HG02973 (cell line): ENCODE results near the gene ZNF667.
A peak's percentile ranks its signal among the peaks of the same experiment; 100 is the strongest.

ENCODE experiments used
- ATAC-seq: cut with Tn5 transposase; IDR thresholded peaks from one replicate; pipeline ENCODE4 v1.9.1; 2021; ENCODE audit warnings: moderate library complexity; ENCODE audit not compliant: unreplicated experiment

Gene ZNF667

DNA sequence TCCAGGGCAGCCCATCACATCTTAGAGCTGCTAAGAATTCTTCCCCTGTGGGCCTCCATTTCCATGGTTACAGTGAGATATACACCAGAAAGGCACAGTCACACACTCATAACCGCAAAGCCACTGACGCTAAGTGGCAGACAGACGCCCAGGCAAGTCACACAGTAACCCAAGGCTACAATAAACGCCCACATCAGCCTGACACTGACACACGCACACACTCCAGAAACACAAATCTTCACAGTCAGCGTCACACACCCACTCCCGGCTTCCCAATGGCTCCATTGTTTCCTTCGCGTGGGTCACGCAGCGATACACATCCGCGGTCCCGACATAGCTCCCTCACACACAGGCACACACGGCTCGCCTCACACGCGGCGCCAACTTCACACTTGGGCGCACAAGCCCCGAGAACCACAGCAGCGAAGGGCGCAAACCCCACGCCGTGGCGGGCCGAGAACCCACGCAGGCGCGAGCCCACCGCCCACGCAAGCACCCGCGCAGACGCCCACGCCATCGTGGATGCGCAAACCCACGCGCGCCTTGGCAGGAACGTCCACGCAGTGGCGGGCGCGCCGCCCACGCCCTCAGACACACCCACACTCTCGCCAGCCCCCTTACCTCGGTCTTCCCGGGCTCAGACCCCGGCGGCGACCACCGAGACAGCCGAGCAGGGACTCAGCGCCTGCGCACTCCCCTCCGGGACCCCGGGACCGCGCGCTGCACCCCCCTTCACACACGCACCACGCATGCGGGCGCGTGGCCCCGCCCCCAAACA lies at the start of gene ZNF667:
Gene ZNF667, minus strand, starts transcription at position 695 of the 778 bp plus-strand sequence. CDS start 14,975 bp downstream, outside the sequence.
- no peak for ATAC-seq

DNA sequence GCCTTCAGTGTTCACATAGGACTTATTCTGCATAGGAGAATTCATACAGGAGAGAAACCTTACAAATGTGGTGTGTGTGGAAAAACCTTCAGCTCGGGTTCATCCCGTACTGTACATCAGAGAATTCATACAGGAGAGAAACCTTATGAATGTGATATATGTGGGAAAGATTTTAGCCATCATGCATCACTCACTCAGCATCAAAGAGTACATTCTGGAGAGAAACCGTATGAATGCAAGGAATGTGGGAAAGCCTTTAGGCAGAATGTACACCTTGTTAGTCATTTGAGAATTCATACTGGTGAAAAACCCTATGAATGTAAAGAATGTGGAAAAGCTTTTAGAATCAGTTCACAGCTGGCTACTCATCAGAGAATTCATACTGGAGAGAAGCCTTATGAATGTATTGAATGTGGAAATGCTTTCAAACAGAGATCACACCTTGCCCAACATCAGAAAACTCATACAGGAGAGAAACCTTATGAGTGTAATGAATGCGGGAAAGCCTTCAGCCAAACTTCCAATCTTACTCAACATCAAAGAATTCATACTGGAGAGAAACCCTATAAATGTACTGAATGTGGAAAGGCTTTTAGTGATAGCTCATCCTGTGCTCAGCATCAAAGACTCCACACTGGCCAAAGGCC lies 48.2 kb upstream of the ZNF667 start:
- no peak for ATAC-seq

DNA sequence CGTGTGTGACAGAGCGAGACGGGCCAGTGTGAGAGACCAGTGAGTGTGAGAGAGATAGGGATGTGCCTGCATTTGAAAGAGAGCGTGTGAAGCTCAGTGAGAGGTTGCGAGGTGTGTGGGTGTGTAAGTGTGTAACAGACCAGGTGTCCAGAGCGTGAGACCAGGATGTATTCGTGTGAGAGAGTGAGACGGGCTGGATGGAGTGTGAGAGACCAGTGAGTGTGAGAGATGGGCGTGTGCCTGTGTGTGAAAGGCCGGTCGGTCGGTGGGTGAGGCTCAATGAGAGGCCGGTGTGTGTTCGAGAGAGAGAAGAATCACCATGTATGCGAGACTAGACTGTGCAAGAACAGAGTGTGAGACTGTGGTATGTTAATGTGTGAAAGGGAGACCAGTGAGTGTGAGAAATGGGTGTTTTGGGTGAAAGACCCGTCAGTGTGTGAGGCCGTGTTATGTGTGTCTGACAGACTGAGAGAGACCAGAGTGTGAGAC lies 31.2 kb upstream of the ZNF667 start:
- ATAC-seq = no peak

DNA sequence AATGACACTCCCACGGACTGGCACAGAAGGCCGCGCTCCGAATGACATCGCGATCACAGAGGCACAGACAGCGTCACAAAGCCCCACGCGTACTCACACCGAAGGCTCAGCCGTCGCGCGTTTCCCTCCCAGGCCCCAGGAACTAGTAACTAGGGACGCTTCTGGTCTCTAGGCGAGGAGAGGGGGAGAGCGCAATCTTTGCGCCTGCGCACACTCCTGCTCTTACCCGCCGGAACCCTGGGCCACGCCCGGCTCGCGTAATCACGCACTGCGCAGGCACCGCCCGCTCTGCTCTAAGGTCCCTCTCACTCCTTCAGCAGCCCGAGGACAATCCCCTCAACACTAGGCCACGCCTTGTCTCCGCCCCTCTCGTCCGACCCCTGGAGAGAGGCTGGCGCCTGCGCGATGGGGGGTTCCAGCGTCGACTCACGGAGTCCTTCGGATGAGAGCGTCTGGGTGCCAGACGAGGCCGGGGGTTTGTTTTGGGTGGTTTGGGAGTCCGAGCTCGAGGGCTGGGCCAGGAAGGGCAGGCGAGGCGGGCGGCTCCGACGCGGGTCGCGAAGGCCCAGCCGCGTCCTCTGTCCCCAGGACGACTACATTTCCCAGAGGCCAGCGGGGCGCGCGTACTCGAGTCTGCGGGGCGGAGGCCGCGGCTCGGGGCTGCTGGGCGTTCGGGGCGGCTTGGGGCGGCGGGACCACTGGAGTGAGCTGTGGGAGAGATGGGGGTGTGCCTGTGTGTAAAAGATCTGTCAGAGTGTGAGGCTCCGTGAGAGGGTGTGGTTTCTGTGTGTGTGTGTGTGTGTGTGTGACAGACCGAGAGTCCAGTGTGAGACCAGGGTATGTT lies 30.5 kb upstream of the ZNF667 start, which contains the start of gene ZNF471:
Gene ZNF471, plus strand, starts transcription at position 410 of the 844 bp plus-strand sequence. CDS start 3,717 bp downstream, outside the sequence.
- no peak for ATAC-seq

DNA sequence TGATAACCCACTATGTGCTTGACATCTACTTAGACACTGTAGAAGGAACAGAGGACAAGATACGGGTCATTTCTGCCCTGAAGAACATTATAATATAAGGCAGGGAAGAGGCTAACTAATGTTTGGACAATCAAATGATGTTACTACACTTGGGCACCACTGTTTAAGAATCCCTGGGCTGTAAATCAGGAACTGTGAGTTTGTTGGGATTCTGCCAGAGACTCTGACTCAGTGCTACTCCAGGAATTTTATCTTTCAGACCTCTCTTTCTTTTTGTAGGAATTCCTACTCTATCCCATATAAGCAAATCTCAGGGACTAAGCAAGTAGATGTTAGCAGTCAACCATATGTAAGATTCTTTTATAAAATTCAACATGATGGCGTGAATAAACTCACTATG lies 27.4 kb upstream of the ZNF667 start:
- no peak for ATAC-seq

DNA sequence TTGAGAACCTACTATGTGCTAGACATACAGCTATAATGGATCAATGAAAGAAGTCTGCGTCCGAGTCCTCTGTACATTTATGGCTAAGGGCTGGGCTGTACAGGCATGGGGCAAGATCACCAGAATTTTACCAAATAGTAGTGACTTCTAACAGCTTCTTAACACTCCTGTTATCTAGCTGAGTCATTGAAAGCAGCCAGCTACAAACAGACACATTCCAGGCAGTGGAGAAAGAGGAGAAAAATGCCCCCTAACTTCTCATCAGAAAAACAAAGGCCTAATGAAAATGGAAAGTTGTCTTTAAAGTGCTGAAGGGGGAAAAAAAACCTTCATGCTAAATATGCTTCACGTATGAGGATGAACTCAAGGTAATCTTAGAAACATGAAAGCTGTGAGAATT lies 14.3 kb upstream of the ZNF667 start:
- ATAC-seq = no peak

DNA sequence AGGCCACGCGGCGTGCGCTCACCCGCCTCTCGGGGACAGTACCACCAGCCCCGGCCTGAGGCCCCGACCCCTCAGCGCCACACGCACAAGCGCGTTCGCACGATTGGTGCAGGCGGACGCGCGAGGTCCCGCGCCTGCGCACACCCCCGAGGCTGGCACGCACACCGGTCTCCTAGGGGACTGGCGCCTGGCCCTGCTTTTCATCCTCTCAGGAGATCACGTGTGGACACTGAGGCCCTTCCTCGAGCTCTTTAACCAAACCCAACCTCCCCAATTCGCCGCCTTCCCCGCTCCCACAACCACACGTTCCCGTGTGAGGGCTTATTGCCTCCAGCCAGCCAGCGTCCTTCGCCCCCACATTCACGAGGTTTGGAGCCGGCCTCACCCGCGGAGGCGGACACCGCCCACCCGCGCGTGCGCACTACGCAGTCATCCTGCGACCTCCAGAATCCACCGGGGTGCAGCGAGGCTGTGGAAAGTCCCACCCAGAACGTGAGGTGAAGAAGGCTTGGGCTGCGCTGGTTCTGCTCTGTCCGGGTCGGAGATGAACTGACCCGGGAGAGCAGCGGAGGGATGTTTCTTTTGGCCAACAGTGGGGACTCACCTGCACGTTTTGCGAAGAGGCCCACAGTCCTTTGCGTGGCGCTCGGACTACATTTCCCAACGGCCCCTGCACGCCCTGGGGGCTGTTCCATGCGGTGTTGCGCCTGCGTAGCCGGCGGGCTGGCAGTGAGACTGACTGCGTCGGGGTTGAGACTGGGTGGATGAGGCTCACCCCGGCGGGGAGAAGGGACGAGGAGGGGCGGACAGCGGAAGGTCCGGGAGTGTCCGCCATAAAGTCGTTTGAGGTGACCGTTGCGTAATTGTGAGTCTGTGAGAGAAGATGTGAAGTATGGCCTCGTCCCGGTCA lies 539 bp upstream of the ZNF667 start:
- no peak for ATAC-seq

DNA sequence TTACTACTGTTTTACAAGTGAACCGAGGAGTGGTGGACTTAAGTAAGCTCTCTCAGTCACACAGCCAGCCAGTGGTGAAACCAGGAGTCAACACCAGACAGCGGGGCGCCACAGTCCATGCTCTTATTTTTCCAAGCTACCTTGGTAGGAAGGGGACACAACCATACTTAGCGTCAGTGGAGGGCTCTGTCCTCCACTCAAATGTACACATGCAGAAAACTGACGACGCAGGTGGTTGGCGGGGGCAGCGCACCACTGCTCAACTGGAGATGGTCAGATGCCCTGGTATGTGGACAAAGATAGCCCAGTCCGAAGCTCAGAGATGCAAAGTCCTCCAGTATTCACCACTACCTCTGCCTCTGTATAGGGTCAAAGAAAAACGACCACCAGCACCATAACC lies 1.1 kb downstream of the ZNF667 start:
- ATAC-seq = no peak

DNA sequence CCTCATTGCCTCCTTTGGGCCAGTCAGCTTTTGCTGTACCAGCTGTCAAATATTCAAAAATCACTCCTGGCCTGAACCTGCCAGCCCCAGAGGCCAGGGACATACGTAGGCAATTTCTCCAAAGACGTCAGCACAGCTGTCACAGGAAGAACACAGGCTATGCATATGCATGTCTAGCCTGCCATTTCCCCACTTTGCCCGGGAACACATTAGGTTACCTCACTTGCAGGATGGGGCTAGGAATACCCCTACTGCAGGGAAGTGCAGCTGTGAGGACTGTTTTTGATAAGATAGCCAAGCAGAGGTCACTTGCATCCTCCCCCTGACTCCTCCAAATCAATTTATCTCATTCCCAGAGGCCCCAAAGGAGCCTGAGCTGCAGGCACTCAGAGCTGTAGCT lies 2.8 kb downstream of the ZNF667 start:
- no peak for ATAC-seq

DNA sequence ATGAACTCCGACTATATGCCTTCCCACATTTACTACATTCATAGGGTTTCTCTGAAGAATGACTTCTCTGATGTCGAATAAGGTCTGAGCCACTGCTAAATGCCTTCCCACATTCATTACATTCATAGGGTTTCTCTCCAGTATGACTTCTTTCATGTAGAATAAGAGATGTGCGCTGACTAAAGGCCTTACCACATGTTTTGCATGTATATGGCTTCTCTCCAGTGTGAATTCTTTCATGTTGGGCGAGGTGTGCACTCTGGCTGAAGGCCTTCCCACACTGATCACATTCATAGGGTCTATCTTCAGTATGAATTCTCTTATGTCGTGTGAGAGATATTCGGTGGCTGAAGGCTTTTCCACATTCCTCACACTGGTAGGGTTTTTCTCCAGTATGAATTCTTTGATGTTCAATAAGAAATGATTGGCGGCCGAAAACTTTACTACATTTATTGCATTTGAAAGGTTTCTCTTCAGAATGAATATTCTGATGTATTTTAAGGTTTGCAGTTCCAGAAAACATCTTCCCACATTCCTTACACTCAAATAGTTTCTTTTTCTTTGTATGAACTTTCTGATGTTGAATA lies 35.8 kb downstream of the ZNF667 start:
- ATAC-seq = no peak

DNA sequence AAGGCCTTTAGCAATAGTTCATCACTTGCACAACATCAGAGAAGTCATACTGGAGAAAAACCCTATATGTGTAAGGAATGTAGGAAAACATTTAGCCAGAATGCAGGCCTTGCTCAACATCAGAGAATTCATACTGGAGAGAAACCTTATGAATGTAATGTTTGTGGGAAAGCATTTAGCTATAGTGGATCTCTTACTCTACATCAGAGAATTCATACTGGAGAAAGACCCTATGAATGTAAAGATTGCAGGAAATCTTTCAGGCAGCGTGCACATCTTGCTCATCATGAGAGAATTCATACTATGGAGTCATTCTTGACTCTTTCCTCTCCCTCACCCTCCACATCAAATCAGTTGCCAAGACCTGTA lies 53.2 kb downstream of the ZNF667 start:
- no peak for ATAC-seq

DNA sequence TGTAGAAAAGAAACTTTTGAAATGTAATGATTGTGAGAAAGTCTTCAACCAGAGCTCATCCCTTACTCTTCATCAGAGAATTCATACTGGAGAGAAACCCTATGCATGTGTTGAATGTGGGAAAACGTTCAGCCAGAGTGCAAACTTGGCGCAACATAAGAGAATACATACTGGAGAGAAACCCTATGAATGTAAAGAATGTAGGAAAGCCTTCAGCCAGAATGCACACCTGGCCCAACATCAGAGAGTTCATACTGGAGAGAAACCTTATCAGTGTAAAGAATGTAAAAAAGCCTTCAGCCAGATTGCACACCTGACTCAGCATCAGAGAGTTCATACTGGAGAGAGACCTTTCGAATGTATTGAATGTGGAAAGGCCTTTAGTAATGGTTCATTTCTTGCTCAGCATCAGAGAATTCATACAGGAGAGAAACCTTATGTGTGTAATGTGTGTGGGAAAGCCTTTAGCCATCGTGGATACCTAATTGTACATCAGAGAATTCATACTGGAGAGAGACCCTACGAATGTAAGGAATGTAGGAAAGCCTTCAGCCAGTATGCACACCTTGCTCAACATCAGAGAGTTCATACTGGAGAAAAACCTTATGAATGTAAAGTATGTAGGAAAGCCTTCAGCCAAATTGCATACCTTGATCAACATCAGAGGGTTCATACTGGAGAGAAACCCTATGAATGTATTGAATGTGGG lies 53.7 kb downstream of the ZNF667 start:
- ATAC-seq = no peak

DNA sequence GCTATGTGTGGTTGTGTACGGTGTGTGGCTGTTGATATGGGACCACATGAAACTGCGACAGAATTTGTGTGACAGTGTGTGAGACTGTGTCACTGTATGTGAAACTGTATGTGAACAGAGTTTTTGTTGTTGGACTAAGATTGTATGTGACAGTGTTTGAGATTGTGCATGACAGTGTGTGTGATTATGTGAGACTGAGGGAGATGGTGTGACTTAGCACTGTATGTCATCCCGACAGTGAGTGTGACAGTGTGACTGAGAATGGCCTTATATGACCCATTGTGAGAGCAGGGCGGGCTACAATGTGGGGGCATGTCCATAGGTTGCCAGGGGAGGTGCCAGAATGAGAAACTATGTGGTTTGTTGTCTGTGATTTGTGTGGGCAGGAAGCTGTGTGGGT lies 72.1 kb downstream of the ZNF667 start:
- ATAC-seq = no peak

DNA sequence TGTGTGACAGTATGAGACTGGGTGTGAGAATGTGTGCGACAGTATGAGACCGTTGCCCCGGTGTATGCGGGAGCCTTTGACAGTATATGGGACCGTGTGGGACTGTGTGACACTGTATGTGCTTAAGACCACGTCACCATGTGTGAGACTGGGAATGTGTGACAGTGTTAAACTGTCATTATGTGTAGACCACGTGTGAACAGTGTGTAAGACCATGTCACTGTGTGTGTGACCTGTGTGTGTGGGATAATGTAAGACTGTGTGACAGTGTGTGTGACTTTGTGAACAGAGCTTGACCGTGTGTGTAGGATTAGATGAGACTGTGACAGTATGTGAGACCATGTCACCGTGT lies 72.5 kb downstream of the ZNF667 start:
- no peak for ATAC-seq

DNA sequence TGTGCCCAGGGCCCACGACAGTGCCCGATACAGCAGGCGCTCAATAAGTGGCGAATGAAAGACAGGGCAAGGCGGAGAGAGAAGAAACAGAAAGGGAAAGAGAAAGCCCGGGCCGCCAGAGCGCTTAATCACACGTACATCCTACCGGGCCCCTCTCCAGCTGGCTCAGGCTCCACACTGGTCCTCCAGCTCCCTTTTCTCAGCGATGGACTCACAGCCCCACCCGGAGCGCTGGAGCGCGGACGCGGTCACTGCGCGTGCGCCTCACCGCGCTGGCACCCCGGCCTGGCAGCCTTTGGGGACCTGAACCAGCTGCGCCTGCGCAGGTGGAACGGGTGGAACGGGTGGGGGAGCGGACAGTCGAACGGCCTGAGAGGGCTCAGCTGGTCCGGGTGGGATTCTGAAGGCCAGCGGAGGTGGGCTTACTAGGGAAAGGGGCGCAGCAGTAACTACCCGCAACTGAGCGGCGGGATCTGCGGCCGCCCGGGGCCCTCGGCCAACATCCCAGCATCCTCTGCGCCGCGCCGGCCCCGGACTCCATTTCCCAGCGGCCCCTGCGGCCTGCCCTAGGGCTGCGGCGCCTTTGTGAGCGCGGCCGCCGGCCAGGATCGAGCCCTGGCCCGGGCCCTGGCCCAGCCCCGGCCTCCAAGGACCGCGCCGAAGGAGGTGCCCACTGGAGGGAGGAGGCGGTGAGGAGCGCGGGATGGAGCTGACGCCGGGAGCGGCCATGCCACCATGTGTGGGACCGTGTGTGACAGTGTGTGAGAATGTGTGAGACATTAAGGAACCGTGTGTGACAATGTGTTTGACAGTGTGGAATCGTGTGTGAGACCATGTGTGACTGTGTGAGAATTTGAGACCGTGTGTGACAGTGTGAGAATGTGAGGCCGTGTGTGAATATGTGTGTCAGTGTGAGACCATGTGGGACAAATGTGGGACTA lies 73.1 kb downstream of the ZNF667 start, which contains the start of gene ZNF583:
Gene ZNF583, plus strand, starts transcription at position 569 of the 941 bp plus-strand sequence. CDS start 2,783 bp downstream, outside the sequence.
- peak; percentile 73 for ATAC-seq

DNA sequence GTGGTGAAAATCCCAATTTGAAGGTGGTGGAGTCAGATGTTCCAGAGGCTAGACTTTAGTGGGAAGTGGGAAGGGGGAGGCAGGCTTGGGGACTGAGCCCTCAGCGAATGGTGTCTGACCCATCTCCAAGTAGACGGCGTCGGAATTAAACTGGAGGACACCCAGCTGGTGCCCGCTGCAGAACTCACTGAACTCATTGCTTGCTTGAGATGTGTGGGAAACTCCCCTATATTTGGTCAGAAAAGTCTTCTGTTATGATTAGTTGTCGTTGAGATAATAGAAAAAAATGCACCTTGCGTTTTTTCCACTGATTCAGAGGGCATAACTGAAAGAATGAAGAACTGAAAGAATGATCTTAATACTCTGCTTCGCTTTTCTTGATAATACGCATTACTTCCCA lies 73.9 kb downstream of the ZNF667 start:
- ATAC-seq = no peak

DNA sequence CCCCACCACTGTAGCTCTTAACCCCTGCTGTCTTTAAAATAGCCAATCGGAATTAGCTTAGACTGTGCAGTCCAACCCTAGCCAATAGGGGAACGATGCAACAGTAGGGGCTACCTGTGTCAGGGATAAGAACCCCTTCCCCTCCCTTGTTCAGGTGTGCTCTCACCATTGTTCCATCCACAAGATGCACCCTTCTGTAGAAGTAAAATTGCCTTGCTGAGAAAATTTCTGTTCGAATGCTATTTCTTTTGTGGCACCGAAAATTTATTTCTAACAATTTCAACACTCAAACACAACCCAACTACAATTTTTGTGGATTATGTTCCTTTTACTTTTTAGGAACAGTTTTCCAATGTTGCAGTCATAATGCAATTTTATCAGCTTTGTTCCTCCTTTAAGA lies 76.7 kb downstream of the ZNF667 start:
- no peak for ATAC-seq

DNA sequence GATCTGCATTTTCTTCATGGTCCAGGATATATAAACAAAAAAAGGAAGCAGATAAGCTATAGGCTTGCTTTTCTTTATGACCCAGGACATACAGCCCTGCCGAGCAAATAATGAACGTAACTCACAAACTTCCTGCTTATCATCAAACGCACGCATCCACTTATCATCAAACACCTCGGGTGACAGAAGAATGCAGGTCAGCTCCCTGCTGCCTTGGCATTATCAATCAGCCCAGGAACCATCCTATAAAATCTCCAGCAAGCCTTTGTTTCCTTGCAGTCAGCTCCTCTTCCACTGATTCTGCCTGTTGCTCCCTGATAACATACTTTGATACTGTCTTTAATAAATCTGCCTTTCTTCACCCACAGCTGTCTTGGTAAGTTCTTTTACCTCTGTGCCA lies 78.3 kb downstream of the ZNF667 start:
- no peak for ATAC-seq
